Esophagus muscularis mucosa (tissue), 4 donors: ENCODE results near the gene CBL. TPM values are rescaled to one million over a fixed set of nuclear protein-coding genes. Genes with fewer than 3 reads are reported as not detected.
A peak's percentile ranks its signal among the peaks of the same experiment; 100 is the strongest.

Experiments
- DNase-seq: peaks from one replicate; pipeline ENCODE4 v3.0.0-alpha.2; 2017; ENCODE audit errors: extremely low spot score
- H3K27ac ChIP-seq, 4 donors: fragments of 200-600 bp; sonication (generic); replicated peaks in 1 of 4; 1 replicate in 3 of 4; 2 replicates in 1 of 4; pipeline ENCODE4 v1.5.1; 2016 to 2019; ENCODE audit warnings: mild to moderate bottlenecking in 1 of 4
- H3K27me3 ChIP-seq, 4 donors: fragments of 200-600 bp; sonication (generic); one replicate each; pipeline versions ENCODE4 v1.5.1 to v1.6.0; 2016 to 2019
- H3K36me3 ChIP-seq, 4 donors: fragments of 200-600 bp; sonication (generic); one replicate each; pipeline ENCODE4 v1.5.1; 2016 to 2019
- H3K4me1 ChIP-seq, 4 donors: fragments of 200-600 bp; sonication (generic); one replicate each; pipeline ENCODE4 v1.5.1; 2016 to 2019
- H3K4me3 ChIP-seq, 4 donors: fragments of 200-600 bp; sonication (generic); 1 replicate in 2 of 4; 2 replicates in 2 of 4; pipeline ENCODE4 v1.5.1; 2016 to 2019; ENCODE audit warnings: mild to moderate bottlenecking in 4 of 4, moderate library complexity in 1 of 4
- H3K9me3 ChIP-seq, 4 donors: fragments of 200-600 bp; sonication (generic); 1 replicate in 3 of 4; 2 replicates in 1 of 4; pipeline ENCODE4 v1.5.1; 2016 to 2019
- CTCF ChIP-seq, 3 experiments: fragments of 200-600 bp in 2 of 3; fragments of 450-650 bp in 1 of 3; sonication (generic) in 2 of 3; IDR thresholded peaks; one replicate each; pipeline ENCODE4 v1.5.1; 2017 to 2019; ENCODE audit warnings: antibody characterized with exemption in 3 of 3, mild to moderate bottlenecking in 2 of 3, moderate library complexity in 1 of 3
- EP300 ChIP-seq: sonication (generic); formaldehyde crosslinking; IDR thresholded peaks from one replicate; pipeline ENCODE4 v1.6.1; 2017; ENCODE audit warnings: antibody characterized with exemption
- POLR2A ChIP-seq: fragments of 450-650 bp; IDR thresholded peaks from one replicate; pipeline ENCODE4 v1.6.1; 2017; ENCODE audit warnings: antibody characterized with exemption, moderate library complexity, mild to moderate bottlenecking, low read depth
- POLR2AphosphoS5 ChIP-seq, 2 donors: sonication (generic); formaldehyde crosslinking; IDR thresholded peaks; one replicate each; pipeline ENCODE4 v1.6.1; 2017; ENCODE audit warnings: antibody characterized with exemption in 2 of 2
- WGBS: methylation state at CpG from one replicate; pipeline ENCODE4 v1.1.5; 2018; 5-methylcytosine and 5-hydroxymethylcytosine counted together
- intact Hi-C: fragments of 100-400 bp; cut with DNase I; formaldehyde crosslinking; loops from one replicate; pipeline ENCODE4 v1.15.1; 2023
- total RNA-seq, 4 donors: library from RNA; depleted of rRNA; stranded (reverse); fragments of >200 nt; gene quantifications; one replicate each; pipeline versions ENCODE4 v1.1.0 to v1.2.1, GENCODE V29; 2016

CBL gene
- total RNA-seq, 4 donors from 2014 or later = 20.7 to 27.7 (median 24.1) TPM

- Histone ChIP-seq H3K27me3 (no peaks in the 10 kb centered on the region), H3K4me1 (peaks cover 4 to 14% (median 12%) of the 10 kb centered on the region in 4 donors), H3K27ac (no peak overlapping the region), H3K4me3 (no peak overlapping the region), H3K36me3 (no peaks in the 10 kb centered on the region), H3K9me3 (no peaks in the 10 kb centered on the region)
- no peak for DNase-seq
- TF ChIP-seq POLR2A = no peak
- no peak for TF ChIP-seq EP300
- no peak for TF ChIP-seq CTCF (IDR thresholded peaks at IDR 0.05)
- TF ChIP-seq POLR2AphosphoS5 (IDR thresholded peaks at IDR 0.05) = no peak
- intact Hi-C loops = no loop called here
- WGBS = 60% methylated on average over 1 of the region's 1 CpG
Measured at GRCh38 chr11:119330237-119330636, 124.1 kb downstream of the CBL start.

DNA sequence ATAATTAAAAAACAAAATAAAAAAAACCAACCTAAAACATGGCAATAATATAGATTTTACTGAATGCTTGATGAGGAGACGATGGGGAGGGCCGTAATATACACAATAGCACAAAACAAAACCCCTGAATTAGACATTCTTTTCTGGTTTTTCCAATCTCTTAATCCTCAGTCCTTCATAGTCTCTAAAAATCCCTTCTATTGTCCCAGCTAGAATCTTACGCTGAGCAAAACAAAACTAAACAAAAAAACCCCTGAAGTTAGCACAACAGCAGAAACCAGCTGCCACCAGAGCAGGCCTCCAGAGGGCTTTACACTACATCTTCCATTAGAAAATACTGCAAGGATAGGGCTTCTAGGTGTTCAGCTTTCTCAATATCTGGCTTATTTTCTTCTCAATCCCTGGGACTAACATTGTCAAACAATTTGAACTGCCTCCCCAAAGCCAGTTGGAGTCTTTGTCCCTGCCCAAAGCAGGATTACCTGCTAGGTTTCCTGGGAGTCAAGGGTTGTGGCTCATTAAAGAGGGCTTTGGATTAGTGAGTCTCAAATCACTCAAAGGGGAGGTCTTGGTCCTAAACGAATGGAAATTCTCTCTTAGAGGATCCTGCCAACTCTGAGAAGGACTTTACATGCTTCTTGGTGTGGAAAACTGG lies 126.1 kb downstream of the CBL start:
- 86% methylated on average over 4 of the region's 4 CpGs for WGBS
- Histone ChIP-seq H3K27me3 (no peaks in the 10 kb centered on the region), H3K36me3 (peaks cover 5 to 17% (median 12%) of the 10 kb centered on the region in 4 donors), H3K9me3 (no peaks in the 10 kb centered on the region), H3K4me1 (peaks cover 10 to 32% (median 29%) of the 10 kb centered on the region in 4 donors), H3K27ac (no peak overlapping the region), H3K4me3 (no peak overlapping the region)
- TF ChIP-seq EP300 = no peak
- TF ChIP-seq POLR2AphosphoS5 (IDR thresholded peaks at IDR 0.05) = no peak
- no peak for TF ChIP-seq CTCF (IDR thresholded peaks at IDR 0.05)
- no peak for DNase-seq
- intact Hi-C loops = no loop called here

- intact Hi-C loops = no loop called here
- DNase-seq = peak; percentile 99
- Histone ChIP-seq H3K27ac (peak within 1 kb of the TSS; percentile 87 to 94 (median 92)), H3K4me1 (peaks cover 28 to 53% (median 50%) of the 10 kb centered on the region in 4 donors), H3K4me3 (peak within 1 kb of the TSS; percentile 82 to 95 (median 94)), H3K36me3 (peaks cover 5 to 17% (median 12%) of the 10 kb centered on the region in 4 donors), H3K27me3 (no peaks in the 10 kb centered on the region), H3K9me3 (no peaks in the 10 kb centered on the region)
- TF ChIP-seq EP300 = no peak
- TF ChIP-seq CTCF (IDR thresholded peaks at IDR 0.05) = no peak
- TF ChIP-seq POLR2AphosphoS5 (IDR thresholded peaks at IDR 0.05) = peak; percentile 82 to 90
- peak; percentile 31 for TF ChIP-seq POLR2A
- WGBS = under 1% methylated on average over 47 of the region's 54 CpGs
Measured at GRCh38 chr11:119334174-119334930, 128.2 kb downstream of the CBL start, which contains the start of gene RNF26. RNF26 (plus strand) TSS chr11:119334527; CDS start chr11:119335123, 596 bp downstream.

DNA sequence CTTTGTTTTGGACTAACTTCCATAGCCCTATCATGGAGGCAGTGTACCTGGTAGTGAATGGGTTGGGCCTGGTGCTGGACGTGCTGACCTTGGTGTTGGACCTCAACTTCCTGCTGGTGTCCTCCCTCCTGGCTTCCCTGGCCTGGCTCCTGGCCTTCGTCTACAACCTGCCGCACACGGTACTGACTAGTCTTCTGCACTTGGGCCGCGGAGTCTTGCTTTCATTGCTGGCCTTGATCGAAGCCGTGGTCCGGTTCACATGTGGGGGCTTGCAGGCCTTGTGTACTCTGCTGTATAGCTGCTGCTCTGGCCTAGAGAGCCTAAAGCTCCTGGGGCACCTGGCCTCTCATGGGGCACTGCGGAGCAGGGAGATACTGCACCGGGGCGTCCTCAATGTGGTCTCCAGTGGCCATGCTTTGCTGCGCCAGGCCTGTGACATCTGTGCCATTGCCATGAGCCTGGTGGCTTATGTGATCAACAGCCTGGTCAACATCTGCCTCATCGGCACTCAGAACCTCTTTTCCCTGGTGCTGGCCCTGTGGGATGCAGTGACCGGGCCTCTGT lies 129.0 kb downstream of the CBL start:
- Histone ChIP-seq H3K36me3 (peaks cover 5 to 17% (median 12%) of the 10 kb centered on the region in 4 donors), H3K27me3 (no peaks in the 10 kb centered on the region), H3K4me1 (peaks cover 33 to 62% (median 58%) of the 10 kb centered on the region in 4 donors), H3K9me3 (no peaks in the 10 kb centered on the region), H3K4me3 (peak overlapping the region; percentile 82 to 95 (median 94)), H3K27ac (peak overlapping the region; percentile 87 to 94 (median 92))
- 67% methylated on average over 11 of the region's 15 CpGs for WGBS
- DNase-seq = no peak
- TF ChIP-seq EP300 (no peak), CTCF (IDR thresholded peaks at IDR 0.05) (no peak), POLR2AphosphoS5 (IDR thresholded peaks at IDR 0.05) (no peak), POLR2A (no peak)
- intact Hi-C loops = no loop called here
